ENCODE results near the gene CALML5. TPM values are rescaled to one million over a fixed set of nuclear protein-coding genes. Genes with fewer than 3 reads are reported as not detected.

The CALML5 gene
- total RNA-seq, 1 experiment from 2014 or later = not detected

DNA sequence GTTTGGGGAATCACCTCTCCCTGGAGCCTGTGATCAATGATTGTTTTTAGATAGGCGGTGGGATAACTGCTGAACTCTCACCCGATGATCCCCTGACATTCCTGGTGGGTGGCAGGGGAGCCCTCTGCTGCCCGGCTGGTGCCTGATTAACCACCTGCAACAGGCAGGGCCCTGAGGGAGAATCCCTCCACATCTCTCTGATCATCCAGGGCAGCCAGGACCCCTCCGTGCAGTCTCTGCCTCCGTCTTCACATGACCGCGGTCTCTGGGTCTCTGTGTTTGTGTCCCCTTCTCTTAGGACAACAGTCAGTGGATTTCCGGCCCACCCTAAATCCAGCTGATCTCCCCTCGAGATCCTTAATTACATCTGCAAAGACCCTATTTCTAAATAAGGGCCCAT is 17.4 kb downstream of the CALML5 start:
- no TSS peak for BruUV-seq (replicated peaks)
- POLR2A ChIA-PET = no interaction called here
- ATAC-seq = no peak

DNA sequence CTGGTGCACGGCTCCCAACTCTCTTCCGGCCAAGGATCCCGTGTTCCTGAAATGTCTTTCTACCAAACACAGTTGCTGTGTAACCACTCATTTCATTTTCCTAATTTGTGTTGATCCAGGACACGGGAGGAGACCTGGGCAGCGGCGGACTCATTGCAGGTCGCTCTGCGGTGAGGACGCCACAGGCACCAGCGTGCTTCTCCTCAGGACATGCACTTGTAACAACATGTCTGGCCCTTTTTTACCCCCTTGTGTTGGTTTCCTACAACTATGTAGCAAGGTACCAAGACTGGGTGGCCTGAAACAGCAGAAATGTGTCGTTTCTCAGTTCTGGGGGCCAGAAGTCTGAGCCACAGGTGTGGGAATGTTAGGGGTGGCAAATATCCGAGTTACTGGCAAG is 18.2 kb downstream of the CALML5 start:
- POLR2A ChIA-PET = no interaction called here
- H3K9ac ChIP-seq (ENCODE audit: low read length) = no peak overlapping the region
- no peaks in the 10 kb centered on the region for H3K27me3 ChIP-seq (ENCODE audit: insufficient read depth, low read length)
- no peaks in the 10 kb centered on the region for H3K79me2 ChIP-seq (ENCODE audit: insufficient read depth, low read length)
- ATAC-seq (no peak), DNase-seq (ENCODE audit: low read depth, low spot score) (no peak)
- H3K9me3 ChIP-seq (ENCODE audit: control insufficient read depth in 1 of 2, insufficient read depth in 1 of 2, low read depth in 1 of 2, low read length in 2 of 2) = no peaks in the 10 kb centered on the region
- no peaks in the 10 kb centered on the region for H3K9me2 ChIP-seq (ENCODE audit: insufficient read depth)
- H3K4me2 ChIP-seq (ENCODE audit: low read length) = no peak overlapping the region
- H3K27ac ChIP-seq (ENCODE audit: low read depth, low read length) = no peak overlapping the region
- no peak overlapping the region for H3K4me3 ChIP-seq (replicated peaks in 1 of 2; ENCODE audit: low read depth in 1 of 2, low read length in 2 of 2)
- TF ChIP-seq ATF3 (IDR thresholded peaks at IDR 0.05) (no peak), SIN3A (IDR thresholded peaks at IDR 0.05; ENCODE audit: low read depth) (no peak), TCF7L2 (IDR thresholded peaks at IDR 0.05; ENCODE audit: borderline replicate concordance, extremely low read depth, insufficient read depth, insufficient read length) (no peak), POLR2A (IDR thresholded peaks at IDR 0.05; ENCODE audit: borderline replicate concordance, extremely low read depth, insufficient read depth, insufficient read length) (no peak), FOSL1 (IDR thresholded peaks at IDR 0.05; ENCODE audit: low read depth) (no peak), SP1 (IDR thresholded peaks at IDR 0.05; ENCODE audit: low read depth) (no peak), ELF1 (IDR thresholded peaks at IDR 0.05; ENCODE audit: borderline replicate concordance, low read depth) (no peak), RAD21 (IDR thresholded peaks at IDR 0.05; ENCODE audit: low read depth) (no peak), ZNF274 (IDR thresholded peaks at IDR 0.05; ENCODE audit: low read depth, low read length) (no peak), CEBPB (IDR thresholded peaks at IDR 0.05; ENCODE audit: low read depth) (no peak), EZH2phosphoT487 (IDR thresholded peaks at IDR 0.05; ENCODE audit: borderline replicate concordance) (no peak), CBX3 (IDR thresholded peaks at IDR 0.05; ENCODE audit: low read depth) (no peak)
- TF ChIP-seq, protein P1, sequence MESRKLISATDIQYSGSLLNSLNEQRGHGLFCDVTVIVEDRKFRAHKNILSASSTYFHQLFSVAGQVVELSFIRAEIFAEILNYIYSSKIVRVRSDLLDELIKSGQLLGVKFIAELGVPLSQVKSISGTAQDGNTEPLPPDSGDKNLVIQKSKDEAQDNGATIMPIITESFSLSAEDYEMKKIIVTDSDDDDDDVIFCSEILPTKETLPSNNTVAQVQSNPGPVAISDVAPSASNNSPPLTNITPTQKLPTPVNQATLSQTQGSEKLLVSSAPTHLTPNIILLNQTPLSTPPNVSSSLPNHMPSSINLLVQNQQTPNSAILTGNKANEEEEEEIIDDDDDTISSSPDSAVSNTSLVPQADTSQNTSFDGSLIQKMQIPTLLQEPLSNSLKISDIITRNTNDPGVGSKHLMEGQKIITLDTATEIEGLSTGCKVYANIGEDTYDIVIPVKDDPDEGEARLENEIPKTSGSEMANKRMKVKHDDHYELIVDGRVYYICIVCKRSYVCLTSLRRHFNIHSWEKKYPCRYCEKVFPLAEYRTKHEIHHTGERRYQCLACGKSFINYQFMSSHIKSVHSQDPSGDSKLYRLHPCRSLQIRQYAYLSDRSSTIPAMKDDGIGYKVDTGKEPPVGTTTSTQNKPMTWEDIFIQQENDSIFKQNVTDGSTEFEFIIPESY (IDR thresholded peaks at IDR 0.05; ENCODE audit: extremely low read depth, insufficient replicate concordance, low read length) = no peak
- no peaks in the 10 kb centered on the region for H3K36me3 ChIP-seq (ENCODE audit: control insufficient read depth in 1 of 2, insufficient read depth in 2 of 2, low read length in 2 of 2)
- H2AFZ ChIP-seq (ENCODE audit: low read depth, low read length, poor library complexity, severe bottlenecking) = no peak overlapping the region
- intact Hi-C loops (cut with micrococcal nuclease) = no loop called here
- H4K20me1 ChIP-seq (ENCODE audit: insufficient read depth) = no peaks in the 10 kb centered on the region
- no peaks in the 10 kb centered on the region for H3K4me1 ChIP-seq (ENCODE audit: control insufficient read depth in 1 of 2, insufficient read depth in 2 of 2, low read length in 2 of 2)
- RAD21 ChIA-PET (ENCODE audit: low non-redundant PET in 1 of 2, low total read pairs in 2 of 2, uncharacterized antibody in 2 of 2, unreplicated experiment in 2 of 2) = no interaction called here
- BruUV-seq (replicated peaks) = no TSS peak
- CTCF ChIA-PET = no interaction called here

More for the DNA sequence above, 17.4 kb downstream of the CALML5 start:
- no peak overlapping the region for H3K4me2 ChIP-seq (ENCODE audit: low read length)
- ChIA-PET RAD21 (ENCODE audit: low non-redundant PET in 1 of 2, low total read pairs in 2 of 2, uncharacterized antibody in 2 of 2, unreplicated experiment in 2 of 2) (no interaction called here), CTCF (no interaction called here)
- no peaks in the 10 kb centered on the region for H3K4me1 ChIP-seq (ENCODE audit: control insufficient read depth in 1 of 2, insufficient read depth in 2 of 2, low read length in 2 of 2)
- H4K20me1 ChIP-seq (ENCODE audit: insufficient read depth) = no peaks in the 10 kb centered on the region
- no peak overlapping the region for H3K27ac ChIP-seq (ENCODE audit: low read depth, low read length)
- H2AFZ ChIP-seq (ENCODE audit: low read depth, low read length, poor library complexity, severe bottlenecking) = no peak overlapping the region
- H3K9me3 ChIP-seq (ENCODE audit: control insufficient read depth in 1 of 2, insufficient read depth in 1 of 2, low read depth in 1 of 2, low read length in 2 of 2) = no peaks in the 10 kb centered on the region
- intact Hi-C loops (cut with micrococcal nuclease) = no loop called here
- no peak overlapping the region for H3K4me3 ChIP-seq (replicated peaks in 1 of 2; ENCODE audit: low read depth in 1 of 2, low read length in 2 of 2)
- H3K27me3 ChIP-seq (ENCODE audit: insufficient read depth, low read length) = no peaks in the 10 kb centered on the region
- TF ChIP-seq ELF1 (IDR thresholded peaks at IDR 0.05; ENCODE audit: borderline replicate concordance, low read depth) = no peak
- no peak for TF ChIP-seq YY1 (IDR thresholded peaks at IDR 0.05; ENCODE audit: extremely low read depth, insufficient replicate concordance, low read depth, low read length)
- no peak for TF ChIP-seq ZFX (IDR thresholded peaks at IDR 0.05)
- no peak for TF ChIP-seq FOSL1 (IDR thresholded peaks at IDR 0.05; ENCODE audit: low read depth)
- TF ChIP-seq CEBPB (IDR thresholded peaks at IDR 0.05; ENCODE audit: low read depth) = no peak
- H3K9ac ChIP-seq (ENCODE audit: low read length) = no peak overlapping the region
- no peaks in the 10 kb centered on the region for H3K79me2 ChIP-seq (ENCODE audit: insufficient read depth, low read length)
- no peaks in the 10 kb centered on the region for H3K9me2 ChIP-seq (ENCODE audit: insufficient read depth)
- DNase-seq (ENCODE audit: low read depth, low spot score) = no peak
- H3K36me3 ChIP-seq (ENCODE audit: control insufficient read depth in 1 of 2, insufficient read depth in 2 of 2, low read length in 2 of 2) = no peaks in the 10 kb centered on the region

Measured in HCT116 (cell line).